Measurements from ENCODE around the gene FOSL2. TPM values are rescaled to one million over a fixed set of nuclear protein-coding genes. Genes with fewer than 3 reads are reported as not detected.

The FOSL2 gene
- total and polyA plus RNA-seq, 4 donors = 23.5 to 97.9 (median 68.5) TPM

DNA sequence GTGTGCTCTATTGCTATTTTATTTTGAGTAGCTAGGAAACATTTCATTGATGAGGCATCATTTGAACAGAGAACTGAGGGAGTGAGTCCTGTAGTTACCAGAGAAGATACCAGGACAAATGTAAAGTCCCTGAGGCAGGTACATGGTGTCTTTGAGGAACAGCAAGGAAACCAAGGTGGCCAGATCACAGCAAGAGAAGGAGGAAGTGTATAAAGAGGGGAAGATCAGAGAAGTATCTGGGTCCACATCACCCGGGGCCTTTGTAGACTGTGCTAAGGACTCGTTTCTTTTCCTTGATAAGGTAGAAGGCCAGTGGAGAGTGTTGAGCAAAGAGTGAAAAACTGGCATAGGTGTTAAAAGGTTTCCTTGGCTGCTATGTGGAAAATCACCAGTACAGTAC, 68.4 kb downstream of the FOSL2 start:
- no peak for TF ChIP-seq CTCF (IDR thresholded peaks at IDR 0.05; ENCODE audit: control extremely low read depth, extremely low read depth)
- H3K36me3 ChIP-seq (ENCODE audit: control insufficient read depth in 4 of 4, insufficient read depth in 4 of 4, low read length in 4 of 4) = no peaks in the 10 kb centered on the region
- H3K4me3 ChIP-seq = no peak overlapping the region
- no peak for ATAC-seq (ENCODE audit: insufficient read depth, low FRiP score)
- WGBS, 2 donors = 36 to 49% methylated on average over 2 of the region's 2 CpGs
- no peaks in the 10 kb centered on the region for H3K4me1 ChIP-seq (ENCODE audit: control insufficient read depth in 5 of 5, insufficient read depth in 5 of 5, low read length in 5 of 5)
- no peak overlapping the region for H3K9ac ChIP-seq (ENCODE audit: insufficient read depth in 1 of 2, low read length in 2 of 2)
- no peak for DNase-seq
- no peaks in the 10 kb centered on the region for H3K27me3 ChIP-seq (ENCODE audit: control insufficient read depth in 3 of 3, insufficient read depth in 3 of 3, low read length in 2 of 3)
- no peak overlapping the region for H3K27ac ChIP-seq (ENCODE audit: low read depth in 1 of 2, low read length in 1 of 2)
- H3K9me3 ChIP-seq (ENCODE audit: control insufficient read depth in 4 of 4, insufficient read depth in 3 of 4, low read length in 3 of 4) = no peaks in the 10 kb centered on the region

DNA sequence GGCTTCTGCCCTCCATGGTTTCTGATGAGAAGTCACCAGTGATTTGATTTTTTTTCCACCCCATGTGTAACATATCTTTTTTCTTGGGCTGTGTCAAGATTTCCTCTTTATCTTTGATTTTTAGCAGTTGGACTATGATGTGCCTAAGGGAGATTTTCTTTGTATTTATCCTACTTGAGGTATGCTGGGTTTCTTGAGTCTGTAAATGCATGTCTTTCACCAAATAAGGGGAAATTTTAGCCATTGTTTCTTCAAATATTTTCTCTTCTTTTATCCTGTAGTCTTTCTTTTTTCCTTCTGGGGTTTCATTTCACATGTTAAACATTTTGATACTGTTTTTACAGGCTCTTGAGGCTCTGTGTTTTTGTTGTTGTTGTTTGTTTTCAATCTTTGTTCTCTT, 69.5 kb downstream of the FOSL2 start:
- Histone ChIP-seq H3K27me3 (ENCODE audit: control insufficient read depth in 3 of 3, insufficient read depth in 3 of 3, low read length in 2 of 3) (no peaks in the 10 kb centered on the region), H3K4me1 (ENCODE audit: control insufficient read depth in 5 of 5, insufficient read depth in 5 of 5, low read length in 5 of 5) (no peaks in the 10 kb centered on the region), H3K4me3 (no peak overlapping the region), H3K9me3 (ENCODE audit: control insufficient read depth in 4 of 4, insufficient read depth in 3 of 4, low read length in 3 of 4) (no peaks in the 10 kb centered on the region), H3K9ac (ENCODE audit: insufficient read depth in 1 of 2, low read length in 2 of 2) (no peak overlapping the region), H3K36me3 (ENCODE audit: control insufficient read depth in 4 of 4, insufficient read depth in 4 of 4, low read length in 4 of 4) (no peaks in the 10 kb centered on the region), H3K27ac (ENCODE audit: low read depth in 1 of 2, low read length in 1 of 2) (no peak overlapping the region)
- no peak for DNase-seq
- no peak for ATAC-seq (ENCODE audit: insufficient read depth, low FRiP score)
- no peak for TF ChIP-seq CTCF (IDR thresholded peaks at IDR 0.05; ENCODE audit: control extremely low read depth, extremely low read depth)

DNA sequence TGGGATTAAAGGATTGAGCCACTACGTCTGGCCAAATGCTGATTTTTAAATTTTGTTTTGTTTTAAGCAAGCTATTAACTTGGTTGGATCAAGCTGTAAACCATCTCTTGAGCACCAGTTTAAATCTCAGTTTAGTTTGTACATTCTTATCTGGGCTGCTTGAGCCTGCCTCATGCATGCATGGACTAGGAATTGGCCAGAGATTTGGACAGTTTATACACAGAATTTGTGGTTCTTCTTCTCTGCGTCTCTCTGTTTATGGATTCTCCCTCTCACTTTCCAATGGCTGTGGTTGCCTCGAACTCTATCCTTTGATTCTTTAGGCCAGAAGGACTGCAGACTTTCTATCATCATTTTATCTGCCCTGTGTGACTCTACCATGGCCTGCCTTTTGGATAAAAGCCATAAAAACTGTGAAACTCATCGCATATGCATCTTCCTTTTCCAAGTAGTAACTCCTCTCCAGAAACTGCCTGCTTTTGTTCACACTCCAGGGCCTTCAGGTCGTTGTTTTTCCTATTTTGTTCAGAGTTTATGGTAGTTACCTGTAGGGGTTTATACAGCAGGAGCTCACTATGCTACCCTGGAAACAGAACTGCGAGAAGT, 70.7 kb downstream of the FOSL2 start:
- no peak for TF ChIP-seq CTCF (IDR thresholded peaks at IDR 0.05; ENCODE audit: control extremely low read depth, extremely low read depth)
- Histone ChIP-seq H3K9ac (ENCODE audit: insufficient read depth in 1 of 2, low read length in 2 of 2) (no peak overlapping the region), H3K36me3 (ENCODE audit: control insufficient read depth in 4 of 4, insufficient read depth in 4 of 4, low read length in 4 of 4) (no peaks in the 10 kb centered on the region), H3K27me3 (ENCODE audit: control insufficient read depth in 3 of 3, insufficient read depth in 3 of 3, low read length in 2 of 3) (no peaks in the 10 kb centered on the region), H3K4me3 (no peak overlapping the region), H3K27ac (ENCODE audit: low read depth in 1 of 2, low read length in 1 of 2) (no peak overlapping the region), H3K4me1 (ENCODE audit: control insufficient read depth in 5 of 5, insufficient read depth in 5 of 5, low read length in 5 of 5) (no peaks in the 10 kb centered on the region), H3K9me3 (ENCODE audit: control insufficient read depth in 4 of 4, insufficient read depth in 3 of 4, low read length in 3 of 4) (no peaks in the 10 kb centered on the region)
- ATAC-seq (ENCODE audit: insufficient read depth, low FRiP score) (no peak), DNase-seq (no peak)
- 54 to 62% methylated on average over 6 of the region's 6 CpGs for WGBS, 2 donors

DNA sequence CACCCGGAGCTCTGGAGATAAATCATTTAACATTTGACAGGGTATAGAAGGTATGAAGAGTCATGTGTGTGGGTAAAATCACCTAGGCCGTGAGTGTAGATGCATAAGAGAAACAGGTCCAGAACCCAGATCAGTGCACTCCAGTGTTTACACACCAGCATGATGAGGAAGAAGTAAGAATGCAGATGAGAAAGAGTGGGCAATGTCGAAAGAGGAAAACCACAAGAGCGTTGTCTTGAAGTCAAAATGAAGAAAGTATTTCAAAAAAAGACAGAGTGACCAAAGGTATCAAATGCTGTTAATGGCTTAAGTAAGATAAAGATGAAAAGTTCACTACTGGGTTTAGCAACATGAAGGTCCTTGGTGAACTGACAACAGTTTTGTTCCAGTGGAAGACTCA, 71.2 kb downstream of the FOSL2 start:
- no peak for ATAC-seq (ENCODE audit: insufficient read depth, low FRiP score)
- Histone ChIP-seq H3K4me1 (ENCODE audit: control insufficient read depth in 5 of 5, insufficient read depth in 5 of 5, low read length in 5 of 5) (no peaks in the 10 kb centered on the region), H3K27ac (ENCODE audit: low read depth in 1 of 2, low read length in 1 of 2) (no peak overlapping the region), H3K4me3 (no peak overlapping the region), H3K27me3 (ENCODE audit: control insufficient read depth in 3 of 3, insufficient read depth in 3 of 3, low read length in 2 of 3) (no peaks in the 10 kb centered on the region), H3K9ac (ENCODE audit: insufficient read depth in 1 of 2, low read length in 2 of 2) (no peak overlapping the region), H3K9me3 (ENCODE audit: control insufficient read depth in 4 of 4, insufficient read depth in 3 of 4, low read length in 3 of 4) (no peaks in the 10 kb centered on the region), H3K36me3 (ENCODE audit: control insufficient read depth in 4 of 4, insufficient read depth in 4 of 4, low read length in 4 of 4) (no peaks in the 10 kb centered on the region)
- TF ChIP-seq CTCF (IDR thresholded peaks at IDR 0.05; ENCODE audit: control extremely low read depth, extremely low read depth) = no peak
- 35 to 68% methylated on average over 4 of the region's 4 CpGs for WGBS, 2 donors
- DNase-seq = no peak
